Measurements from ENCODE around the gene ZNF862. TPM values are rescaled to one million over a fixed set of nuclear protein-coding genes. Genes with fewer than 3 reads are reported as not detected.

The ZNF862 gene
- total and polyA plus RNA-seq, 2 donors (not counting 1 experiment from before 2014, with no cell fraction given): 24.1 to 33.0 TPM

DNA sequence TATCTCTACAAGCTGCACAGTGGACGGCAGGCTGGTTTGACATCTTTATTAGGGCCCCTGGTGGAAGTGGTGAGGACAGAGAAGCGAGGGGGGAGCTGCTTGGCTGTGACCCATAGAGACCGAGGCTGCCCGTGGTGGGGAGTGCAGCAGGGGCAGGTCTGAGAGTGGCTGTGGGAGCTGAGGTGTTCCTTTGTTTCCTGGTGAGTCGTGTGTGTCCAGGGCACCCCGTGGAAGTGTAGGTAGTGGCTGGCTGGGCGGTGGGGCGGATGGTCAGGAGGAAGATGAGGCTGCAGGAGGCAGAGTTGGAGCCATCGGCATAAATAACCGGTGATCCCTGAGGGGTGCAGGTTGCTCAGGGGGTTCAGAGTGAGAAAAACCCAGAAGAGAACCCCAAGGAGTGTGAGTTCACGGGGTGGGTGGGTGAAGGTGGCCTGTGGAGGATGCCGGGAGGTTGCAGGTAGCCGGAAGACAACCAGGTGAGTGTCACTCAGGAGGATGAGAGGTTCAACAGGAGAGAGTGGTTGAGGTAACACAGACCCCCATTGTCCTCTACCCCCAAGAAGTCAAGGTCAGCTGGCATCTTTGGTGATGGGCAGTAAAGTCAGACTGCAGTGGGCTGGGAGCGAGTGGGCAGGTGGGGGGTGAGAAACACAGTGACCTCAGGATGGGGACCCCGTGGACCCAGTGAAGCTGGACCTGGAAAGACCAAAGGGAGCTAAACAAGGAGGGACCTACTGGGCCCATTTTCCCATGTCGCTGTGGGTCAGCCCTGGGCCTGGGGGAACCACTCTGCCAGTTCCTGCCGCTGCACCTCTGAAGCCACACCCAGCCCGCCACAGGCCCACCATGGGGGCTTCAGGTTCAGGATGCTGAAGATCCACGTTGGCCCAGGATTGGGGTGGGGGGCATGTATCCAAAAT is 43.4 kb downstream of the ZNF862 start:
- intact Hi-C loops (cut with micrococcal nuclease): loop anchor here (10.0 kb wide), 1 partner anchor 393 kb away; no protein-coding TSS in a partner anchor
- peaks cover 10 to 17% of the 10 kb centered on the region in 2 donors for H3K4me1 ChIP-seq (ENCODE audit: control insufficient read depth in 2 of 2, insufficient read depth in 2 of 2, low read length in 2 of 2)
- H3K4me3 ChIP-seq (ENCODE audit: control extremely low read depth in 1 of 5, extremely low read depth in 1 of 5, insufficient read depth in 1 of 5, low read depth in 2 of 5, low read length in 4 of 5): no peak overlapping the region
- ChIA-PET POLR2A (no interaction called here), CTCF (no interaction called here)
- H3K27me3 Mint-ChIP-seq: no peaks in the 10 kb centered on the region
- ATAC-seq (ENCODE audit: low read depth) (no peak), DNase-seq (no peak)
- no peak overlapping the region for H3K27ac ChIP-seq (ENCODE audit: low read length in 2 of 2)
- no peaks in the 10 kb centered on the region for H4K20me1 ChIP-seq (ENCODE audit: control insufficient read depth, insufficient read depth, low read length, poor library complexity, severe bottlenecking)
- no peaks in the 10 kb centered on the region for H3K27me3 ChIP-seq (replicated peaks in 1 of 4; ENCODE audit: control extremely low read depth in 1 of 4, control insufficient read depth in 3 of 4, insufficient read depth in 4 of 4, low read length in 3 of 4)
- no peak overlapping the region for H3K9ac ChIP-seq (ENCODE audit: low read length)
- peaks cover 0 to 6% of the 10 kb centered on the region in 2 experiments for H3K36me3 ChIP-seq (replicated peaks in 1 of 2; ENCODE audit: control extremely low read depth in 1 of 2, control insufficient read depth in 1 of 2, extremely low read depth in 1 of 2, insufficient read depth in 2 of 2, low read length in 1 of 2)
- 92% methylated on average over 16 of the region's 19 CpGs for whole genome bisulfite sequencing (ENCODE audit: insufficient coverage)
- H3K4me3 Mint-ChIP-seq: no peak overlapping the region
- H3K79me2 ChIP-seq (ENCODE audit: control insufficient read depth, insufficient read depth, low read length): no peaks in the 10 kb centered on the region
- H3K27ac Mint-ChIP-seq: no peak overlapping the region
- no peak overlapping the region for H2AFZ ChIP-seq (ENCODE audit: insufficient read depth, low read depth, low read length, poor library complexity, severe bottlenecking)
- TF ChIP-seq EZH2 (IDR thresholded peaks at IDR 0.05; ENCODE audit: borderline replicate concordance, insufficient read depth, low read depth, low read length, poor library complexity, severe bottlenecking): no peak
- H3K9me3 Mint-ChIP-seq (ENCODE audit: insufficient read depth): no peaks in the 10 kb centered on the region
- H3K9me3 ChIP-seq (ENCODE audit: control extremely low read depth in 1 of 3, control insufficient read depth in 2 of 3, insufficient read depth in 1 of 3, low read length in 2 of 3): no peaks in the 10 kb centered on the region
- no peak overlapping the region for H3K4me2 ChIP-seq (replicated peaks; ENCODE audit: low read depth, low read length, poor library complexity, severe bottlenecking)
- H3K4me1 Mint-ChIP-seq: peaks cover 11% of the 10 kb centered on the region

- Histone ChIP-seq H2AFZ (ENCODE audit: insufficient read depth, low read depth, low read length, poor library complexity, severe bottlenecking) (no peak overlapping the region), H3K79me2 (ENCODE audit: control insufficient read depth, insufficient read depth, low read length) (no peaks in the 10 kb centered on the region), H3K27me3 (replicated peaks in 1 of 4; ENCODE audit: control extremely low read depth in 1 of 4, control insufficient read depth in 3 of 4, insufficient read depth in 4 of 4, low read length in 3 of 4) (no peaks in the 10 kb centered on the region), H3K4me2 (replicated peaks; ENCODE audit: low read depth, low read length, poor library complexity, severe bottlenecking) (no peak overlapping the region), H3K27ac (ENCODE audit: low read length in 2 of 2) (no peak overlapping the region), H3K4me3 (ENCODE audit: control extremely low read depth in 1 of 5, extremely low read depth in 1 of 5, insufficient read depth in 1 of 5, low read depth in 2 of 5, low read length in 4 of 5) (no peak overlapping the region), H3K9ac (ENCODE audit: low read length) (no peak overlapping the region), H3K36me3 (replicated peaks in 1 of 2; ENCODE audit: control extremely low read depth in 1 of 2, control insufficient read depth in 1 of 2, extremely low read depth in 1 of 2, insufficient read depth in 2 of 2, low read length in 1 of 2) (peaks cover 0 to 6% of the 10 kb centered on the region in 2 experiments), H3K4me1 (ENCODE audit: control insufficient read depth in 2 of 2, insufficient read depth in 2 of 2, low read length in 2 of 2) (peaks cover 12 to 24% of the 10 kb centered on the region in 2 donors), H4K20me1 (ENCODE audit: control insufficient read depth, insufficient read depth, low read length, poor library complexity, severe bottlenecking) (no peaks in the 10 kb centered on the region), H3K9me3 (ENCODE audit: control extremely low read depth in 1 of 3, control insufficient read depth in 2 of 3, insufficient read depth in 1 of 3, low read length in 2 of 3) (no peaks in the 10 kb centered on the region)
- H3K4me3 Mint-ChIP-seq: no peak overlapping the region
- no peaks in the 10 kb centered on the region for H3K9me3 Mint-ChIP-seq (ENCODE audit: insufficient read depth)
- TF ChIP-seq, protein P1, sequence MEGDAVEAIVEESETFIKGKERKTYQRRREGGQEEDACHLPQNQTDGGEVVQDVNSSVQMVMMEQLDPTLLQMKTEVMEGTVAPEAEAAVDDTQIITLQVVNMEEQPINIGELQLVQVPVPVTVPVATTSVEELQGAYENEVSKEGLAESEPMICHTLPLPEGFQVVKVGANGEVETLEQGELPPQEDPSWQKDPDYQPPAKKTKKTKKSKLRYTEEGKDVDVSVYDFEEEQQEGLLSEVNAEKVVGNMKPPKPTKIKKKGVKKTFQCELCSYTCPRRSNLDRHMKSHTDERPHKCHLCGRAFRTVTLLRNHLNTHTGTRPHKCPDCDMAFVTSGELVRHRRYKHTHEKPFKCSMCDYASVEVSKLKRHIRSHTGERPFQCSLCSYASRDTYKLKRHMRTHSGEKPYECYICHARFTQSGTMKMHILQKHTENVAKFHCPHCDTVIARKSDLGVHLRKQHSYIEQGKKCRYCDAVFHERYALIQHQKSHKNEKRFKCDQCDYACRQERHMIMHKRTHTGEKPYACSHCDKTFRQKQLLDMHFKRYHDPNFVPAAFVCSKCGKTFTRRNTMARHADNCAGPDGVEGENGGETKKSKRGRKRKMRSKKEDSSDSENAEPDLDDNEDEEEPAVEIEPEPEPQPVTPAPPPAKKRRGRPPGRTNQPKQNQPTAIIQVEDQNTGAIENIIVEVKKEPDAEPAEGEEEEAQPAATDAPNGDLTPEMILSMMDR (IDR thresholded peaks at IDR 0.05): no peak
- TF ChIP-seq EZH2 (IDR thresholded peaks at IDR 0.05; ENCODE audit: borderline replicate concordance, insufficient read depth, low read depth, low read length, poor library complexity, severe bottlenecking): no peak
- 100% methylated on average over 3 of the region's 11 CpGs for WGBS (ENCODE audit: insufficient coverage)
- no peak overlapping the region for H3K27ac Mint-ChIP-seq
- H3K27me3 Mint-ChIP-seq: no peaks in the 10 kb centered on the region
- CTCF ChIA-PET: no interaction called here
- intact Hi-C loops (cut with micrococcal nuclease): loop anchor here (10.0 kb wide), 1 partner anchor 392 kb away; no protein-coding TSS in a partner anchor
- H3K4me1 Mint-ChIP-seq: peaks cover 14% of the 10 kb centered on the region
- no peak for ATAC-seq (ENCODE audit: low read depth)
- POLR2A ChIA-PET: no interaction called here
- DNase-seq: peak; percentile 2
These were observed 44.3 kb downstream of the ZNF862 start for GRCh38 chr7:149882248-149883047.
